Cardiac septum (tissue), 1 donor: ENCODE data around the gene BEND2. TPM values are rescaled to one million over a fixed set of nuclear protein-coding genes. Genes with fewer than 3 reads are reported as not detected.
"Not testable (repeated sequence)": the region's sequence is repeated elsewhere in the genome, so short reads cannot be mapped to it uniquely, and the experiment has no call there.

Source experiments
- DNase-seq: peaks from one replicate; pipeline ENCODE4 v3.0.0-alpha.2; 2020; ENCODE audit warnings: low spot score
- intact Hi-C: fragments of 100-400 bp; cut with DNase I; formaldehyde crosslinking; loops from one replicate; pipeline ENCODE4 v1.14.0; 2022
- long read RNA-seq: library from polyadenylated mRNA; unstranded; transcript quantifications from one replicate; pipeline ENCODE4 v2.0.0, GENCODE V29; 2021
- total RNA-seq: library from RNA; stranded (reverse); fragmentation: NEBNext Ultra II Directional; extraction: Animal tissue kit (Norgen Biotek cat#: 25700); gene quantifications from one replicate; pipeline ENCODE4 v1.2.1, GENCODE V29; 2021
- donor health status: DM: no; HTN: no; CAD: no.

Gene BEND2
- total RNA-seq, result 0.24 TPM
- long read RNA-seq, result 0 reads

DNA sequence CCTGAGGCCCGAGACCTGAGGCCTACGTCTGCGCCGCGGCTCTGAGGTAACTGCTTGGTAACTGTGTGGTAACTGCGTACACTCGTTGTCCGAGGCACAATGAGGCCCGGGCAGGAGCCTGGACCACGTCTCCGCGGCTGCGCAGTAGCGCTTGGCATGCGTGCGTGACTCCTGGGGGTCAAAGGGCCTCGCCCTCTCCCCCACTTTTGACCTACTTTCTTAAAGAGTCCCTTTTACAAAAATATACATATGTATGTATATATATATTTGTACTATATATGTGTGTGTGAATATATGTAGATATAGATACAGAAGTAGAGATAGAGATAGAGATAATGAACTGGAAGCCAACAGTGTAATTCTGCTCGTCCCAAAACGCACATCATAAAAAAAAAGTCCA is at the start of gene BEND2:
BEND2 (minus strand) TSS at position 101 of the 400 bp plus-strand sequence. CDS start 136 bp downstream, outside the sequence.
- intact Hi-C loops, result no loop called here
- DNase-seq, result no peak

DNA sequence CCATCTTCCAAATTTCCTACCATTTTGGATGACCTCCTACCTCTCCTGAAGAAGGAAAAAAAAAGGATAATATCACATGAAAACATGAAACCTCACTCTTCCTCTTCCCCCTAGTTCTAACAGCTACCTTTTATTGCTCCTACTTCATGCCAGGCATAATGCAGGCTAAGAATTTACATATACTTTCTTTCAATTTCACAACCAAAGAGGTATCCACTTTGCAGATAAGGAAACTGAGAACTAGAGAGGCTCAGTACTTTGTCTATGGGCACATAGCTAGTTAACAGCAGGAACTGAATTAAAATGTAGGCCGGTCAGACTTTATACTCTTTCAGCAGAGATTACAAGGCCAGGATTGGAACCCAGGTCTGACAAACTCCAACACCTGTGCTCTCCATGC is 34.4 kb upstream of the BEND2 start:
- no peak for DNase-seq
- intact Hi-C loops, result no loop called here

DNA sequence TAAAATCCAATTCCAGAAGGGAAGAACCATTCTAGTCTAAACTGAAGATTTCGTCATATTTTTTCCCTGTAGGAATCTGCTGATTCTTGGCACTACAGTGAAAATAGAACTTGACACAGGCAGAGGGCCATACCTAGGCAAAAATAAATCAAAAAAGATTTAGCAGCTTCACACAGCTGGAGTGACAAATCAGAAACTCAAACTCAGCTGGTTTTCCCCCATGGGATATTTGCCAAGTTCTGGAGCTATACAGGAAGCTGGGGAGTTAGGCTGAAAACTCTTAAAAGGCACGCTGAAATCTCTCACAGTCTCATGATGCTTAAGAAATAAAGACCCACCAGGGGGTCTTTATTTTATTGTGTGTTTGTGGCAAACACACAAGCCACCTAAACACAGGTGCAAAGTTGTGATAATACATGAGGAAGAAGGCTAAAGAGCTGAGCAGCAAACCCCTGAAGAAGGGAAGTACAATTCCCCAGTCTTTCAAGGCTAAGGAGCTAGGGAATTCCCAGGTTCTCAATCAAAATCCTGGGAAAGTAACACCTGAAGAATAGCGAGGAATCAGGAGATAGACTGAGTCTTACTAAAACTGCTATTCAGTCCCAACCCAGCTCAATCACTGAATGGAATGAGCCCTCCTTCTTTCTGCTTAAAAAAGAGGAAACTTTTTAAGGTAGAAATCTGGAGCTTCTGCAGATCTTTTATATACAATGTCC is 32.1 kb upstream of the BEND2 start:
- intact Hi-C loops, result no loop called here
- no peak for DNase-seq

DNA sequence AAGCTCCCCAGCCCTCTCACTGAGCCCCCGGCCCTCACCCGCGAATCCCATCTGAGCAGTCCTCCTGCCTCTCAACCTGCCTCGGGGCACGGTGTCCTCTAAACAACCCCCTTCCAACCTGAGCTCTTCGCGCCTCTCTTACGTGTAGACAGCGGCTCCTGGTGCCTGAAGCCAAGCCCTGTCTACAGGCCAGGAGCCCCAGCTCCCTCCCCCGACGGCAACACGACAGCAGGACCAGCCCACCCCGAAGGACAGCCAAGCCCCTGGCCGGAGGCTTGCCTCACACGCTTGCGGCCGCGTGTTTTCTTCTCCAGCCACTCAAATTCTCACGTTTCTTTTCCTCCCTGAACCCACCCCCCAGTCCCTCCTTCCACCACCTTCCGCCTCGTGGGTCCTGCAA is 9.0 kb upstream of the BEND2 start:
- DNase-seq, intact Hi-C loops: not testable (repeated sequence)

DNA sequence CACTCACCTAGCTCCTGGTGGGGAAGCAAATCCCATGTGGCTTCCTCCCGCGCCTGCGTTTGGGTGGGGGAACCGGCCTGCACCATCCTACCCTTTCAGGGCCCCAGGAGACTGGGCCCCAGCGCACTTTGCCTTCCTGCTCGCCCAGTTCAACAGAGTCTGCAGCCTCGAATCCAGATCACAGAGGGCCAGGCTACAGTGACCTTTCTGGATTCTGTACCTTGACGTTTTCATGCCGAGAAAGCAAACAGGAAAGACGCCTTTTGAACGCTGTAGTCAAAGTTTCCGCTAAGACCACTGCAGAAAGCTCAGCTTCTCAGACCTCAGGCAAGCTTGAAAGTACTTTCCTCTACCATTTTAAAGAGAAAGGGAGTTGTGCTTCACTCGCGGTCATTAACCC is 7.4 kb upstream of the BEND2 start:
- intact Hi-C loops, result no loop called here

DNA sequence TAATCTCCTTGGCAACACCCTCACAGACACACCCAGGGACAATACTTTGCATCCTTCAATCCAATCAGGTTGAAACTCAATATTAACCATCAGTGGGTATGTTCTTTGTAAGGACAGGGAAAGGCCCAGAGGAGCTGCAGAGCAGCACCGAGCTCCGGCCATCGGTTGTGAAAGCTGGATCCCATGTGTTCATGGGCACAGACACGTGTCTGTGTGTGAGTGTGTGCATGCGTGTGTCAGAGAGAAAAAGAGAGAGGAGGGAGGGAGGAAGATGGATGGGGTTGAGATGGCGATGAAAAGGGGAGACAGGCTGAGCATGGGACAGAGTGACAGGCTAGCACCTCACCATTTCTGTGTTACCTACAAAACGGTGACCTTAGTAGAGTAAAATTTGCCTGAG is 6.8 kb upstream of the BEND2 start:
- intact Hi-C loops, result no loop called here
- no peak for DNase-seq

More for the DNA sequence above, 7.4 kb upstream of the BEND2 start:
- DNase-seq, result no peak

DNA sequence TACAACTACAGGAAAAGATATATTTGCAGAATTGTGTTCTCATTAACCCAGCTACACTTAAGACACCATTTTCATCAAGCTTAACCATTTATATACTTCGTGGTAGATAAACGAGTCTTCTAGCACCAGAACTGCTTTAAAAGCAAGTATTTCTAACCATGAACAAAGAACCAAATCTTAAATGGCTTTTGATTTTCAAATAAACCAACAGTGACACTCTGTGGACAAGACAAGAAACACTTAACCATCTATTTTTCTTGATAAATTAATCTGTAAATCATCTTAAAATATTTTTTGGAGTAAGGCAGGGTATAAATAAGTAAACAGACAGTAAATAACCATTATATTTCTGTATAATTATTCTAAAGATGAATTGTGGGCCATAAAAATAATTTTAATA is 10.2 kb downstream of the BEND2 start:
- intact Hi-C loops, result no loop called here
- DNase-seq, result no peak

DNA sequence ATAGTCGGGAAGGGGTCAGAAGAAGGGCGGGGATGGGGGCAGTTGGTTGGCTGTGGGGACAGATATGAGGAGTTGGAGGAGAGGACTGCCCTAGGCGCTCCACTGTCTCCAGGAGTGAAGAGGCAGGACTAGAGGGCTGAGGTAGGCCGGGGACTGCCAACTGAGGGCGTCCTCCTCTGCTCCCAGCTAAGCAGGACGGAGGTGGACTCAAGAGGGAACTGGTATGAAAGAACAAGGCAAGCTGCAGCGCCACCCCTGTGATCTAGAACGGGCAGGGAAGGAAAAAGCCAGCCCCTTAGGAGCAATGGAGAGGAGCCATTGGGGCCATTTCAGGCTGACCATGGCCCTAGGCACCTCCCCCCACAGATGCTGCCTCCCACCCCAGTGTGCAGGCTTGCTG is 14.0 kb downstream of the BEND2 start:
- intact Hi-C loops, result loop anchor here (10.0 kb wide), 2 partner anchors 262 to 392 kb away; no protein-coding TSS in a partner anchor
- DNase-seq, result no peak

DNA sequence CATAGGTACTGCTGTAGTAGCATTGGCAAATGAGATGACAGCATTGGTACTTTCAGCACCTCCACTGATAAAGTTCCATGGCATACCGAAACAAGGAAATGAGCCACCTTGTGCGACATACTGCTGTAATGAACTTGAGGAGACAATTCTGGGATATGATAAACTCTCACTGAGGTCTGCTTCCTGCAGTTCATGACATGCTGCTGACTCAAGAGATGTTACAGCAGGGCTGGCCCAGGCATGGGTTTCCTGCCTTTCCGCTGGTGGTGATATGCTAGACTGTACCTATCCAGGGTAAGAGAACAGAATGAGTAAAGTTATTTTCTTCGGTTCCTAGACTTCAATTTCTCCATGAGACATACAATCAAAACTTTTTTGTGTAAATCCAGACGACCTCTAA is 17.1 kb downstream of the BEND2 start:
- DNase-seq, result no peak
- intact Hi-C loops, result loop anchor here (10.0 kb wide), 2 partner anchors 259 to 389 kb away; no protein-coding TSS in a partner anchor

DNA sequence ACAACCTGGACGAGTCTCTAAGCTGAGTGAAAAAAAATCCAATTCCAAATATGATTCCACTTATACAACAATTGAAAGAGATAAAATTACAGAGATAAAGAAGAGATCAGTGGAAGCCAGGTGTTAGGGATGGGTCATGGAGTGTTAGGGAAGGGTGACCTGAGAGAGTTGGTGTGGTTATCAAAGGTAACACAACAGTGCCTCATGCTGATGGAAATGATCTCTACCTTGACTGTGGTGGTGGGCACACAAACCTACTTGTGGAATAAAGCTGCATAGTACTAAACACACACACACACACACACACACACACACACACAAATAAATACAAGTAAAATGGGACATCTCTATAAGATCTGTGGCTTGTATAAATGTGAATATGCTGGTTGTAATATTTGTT is 26.0 kb downstream of the BEND2 start:
- no peak for DNase-seq
- intact Hi-C loops, result no loop called here

DNA sequence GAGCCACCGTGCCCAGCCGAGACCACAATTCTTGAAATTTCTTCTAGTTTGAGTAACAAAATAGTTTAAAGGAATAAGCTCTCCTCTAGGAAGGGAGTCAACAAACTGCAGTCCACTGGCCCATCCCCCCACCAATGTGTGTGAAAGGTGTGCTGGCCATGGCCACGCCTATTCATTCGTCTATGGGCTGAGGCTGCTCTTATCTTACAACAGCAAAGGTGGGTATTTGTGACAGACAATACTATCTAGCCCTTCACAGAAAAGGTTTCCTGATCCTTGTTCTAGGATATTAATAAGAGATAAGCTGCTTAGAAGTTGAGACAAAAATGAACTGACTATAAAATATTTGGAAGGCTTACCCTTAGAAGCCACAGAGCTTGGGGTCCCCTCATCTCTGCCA is 41.2 kb downstream of the BEND2 start:
- intact Hi-C loops, result no loop called here
- no peak for DNase-seq

DNA sequence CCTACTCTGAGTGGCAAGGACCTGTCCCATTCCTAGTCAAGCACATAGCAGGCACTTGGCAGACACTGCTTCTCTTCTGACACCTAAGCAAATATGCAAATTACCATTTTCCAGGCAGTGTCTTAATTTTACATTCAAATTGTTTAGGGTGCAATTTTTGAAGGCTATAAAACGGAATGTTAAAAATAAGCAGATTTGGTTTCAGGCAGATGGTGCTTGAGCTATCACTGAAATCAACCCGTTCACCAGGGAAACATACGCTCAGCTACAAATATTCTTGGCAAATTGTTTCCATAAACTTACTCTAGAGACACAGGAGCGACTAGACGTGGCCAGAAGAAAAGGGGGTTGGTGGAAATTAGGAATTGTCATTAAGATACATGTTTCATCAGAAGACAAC is 45.7 kb downstream of the BEND2 start:
- intact Hi-C loops, result no loop called here
- DNase-seq, result no peak

DNA sequence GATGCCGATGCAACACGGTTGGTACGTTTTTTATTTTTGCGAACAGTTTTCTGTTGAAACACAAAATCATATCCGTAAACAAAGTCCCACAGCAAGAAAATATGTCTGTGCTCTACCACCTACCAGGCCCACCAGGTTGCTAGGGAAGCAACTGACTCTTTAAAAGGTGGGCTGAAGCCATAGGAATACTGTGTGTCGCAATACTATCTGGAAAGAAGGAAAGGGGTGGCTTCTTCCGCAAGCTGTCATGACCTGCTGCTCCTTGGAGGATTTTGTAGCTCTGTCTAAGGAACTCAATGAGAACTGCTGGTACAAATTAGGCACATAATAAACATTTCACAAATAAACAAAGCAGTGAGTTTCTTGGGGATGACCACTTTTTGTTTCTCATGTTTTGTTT is 46.5 kb downstream of the BEND2 start:
- intact Hi-C loops, result no loop called here
- DNase-seq, result no peak

DNA sequence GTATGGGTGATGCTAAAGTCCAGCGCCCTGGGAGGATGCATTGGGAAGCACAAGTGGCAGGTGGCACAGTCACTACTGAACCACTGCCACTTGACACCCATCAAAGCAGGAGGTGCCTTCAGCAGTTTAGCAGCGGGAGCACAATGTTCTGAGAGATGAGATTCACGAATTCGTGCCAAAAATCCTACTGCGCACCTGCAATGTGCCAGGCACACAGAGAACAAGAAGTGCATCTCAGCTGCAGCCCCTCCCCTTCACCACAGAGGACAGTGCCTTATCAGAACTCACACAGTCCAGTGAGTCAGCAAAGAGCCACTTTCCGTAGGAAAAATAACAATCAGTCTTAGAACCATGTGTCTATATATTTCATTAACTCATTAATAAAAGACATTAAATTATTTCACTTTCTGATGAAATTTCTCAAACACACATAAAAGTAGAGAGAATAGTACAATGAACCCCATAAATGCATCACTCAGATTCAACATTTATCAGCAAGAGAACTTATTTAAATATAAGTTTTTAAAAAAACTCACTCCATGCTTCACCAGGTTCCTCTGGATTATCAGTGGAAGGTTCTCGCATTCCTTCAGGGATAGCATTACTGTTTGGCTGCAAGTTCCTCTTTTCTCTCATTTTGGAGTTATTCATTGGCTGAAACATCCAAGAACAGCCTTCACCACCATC is 47.0 kb downstream of the BEND2 start:
- DNase-seq, result no peak
- intact Hi-C loops, result no loop called here

DNA sequence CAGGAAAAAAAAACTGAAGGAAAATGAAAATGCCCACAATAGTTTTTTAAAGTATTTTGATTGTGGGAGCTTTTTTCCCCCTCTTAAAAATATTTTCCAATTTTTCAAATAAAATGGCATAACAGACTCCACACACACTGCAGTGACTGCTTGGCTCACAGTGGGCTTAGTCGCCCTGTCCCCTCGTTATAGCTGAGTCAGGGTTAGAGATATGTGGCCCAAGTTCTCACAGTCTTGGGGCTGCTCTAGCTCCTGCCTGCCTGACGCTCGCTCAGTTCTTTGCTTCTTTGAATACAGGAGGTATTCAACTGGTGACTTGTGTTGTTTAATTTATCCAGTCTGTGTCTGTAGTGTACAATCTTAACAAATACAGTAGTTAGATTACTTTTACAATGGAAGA is 47.7 kb downstream of the BEND2 start:
- no peak for DNase-seq
- intact Hi-C loops, result no loop called here

DNA sequence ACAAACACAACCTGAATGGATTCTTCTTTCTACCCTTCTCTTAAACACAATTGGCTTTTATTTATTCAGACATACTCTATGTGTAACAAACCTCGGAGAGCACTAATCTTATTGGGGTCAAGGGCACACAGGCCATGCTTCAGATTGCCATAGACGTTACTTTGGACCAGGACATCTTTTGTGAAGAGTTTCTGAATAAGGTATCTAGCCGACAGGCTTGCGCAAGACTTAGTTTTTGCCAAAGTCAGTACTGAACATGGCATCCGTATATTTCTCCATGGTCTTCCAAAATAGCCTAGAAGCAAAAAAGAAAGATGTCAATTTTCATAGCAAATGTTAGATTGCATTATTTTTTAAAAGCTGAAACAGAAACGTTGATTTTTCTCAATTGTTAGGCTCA is 49.8 kb downstream of the BEND2 start:
- intact Hi-C loops, result no loop called here
- no peak for DNase-seq

DNA sequence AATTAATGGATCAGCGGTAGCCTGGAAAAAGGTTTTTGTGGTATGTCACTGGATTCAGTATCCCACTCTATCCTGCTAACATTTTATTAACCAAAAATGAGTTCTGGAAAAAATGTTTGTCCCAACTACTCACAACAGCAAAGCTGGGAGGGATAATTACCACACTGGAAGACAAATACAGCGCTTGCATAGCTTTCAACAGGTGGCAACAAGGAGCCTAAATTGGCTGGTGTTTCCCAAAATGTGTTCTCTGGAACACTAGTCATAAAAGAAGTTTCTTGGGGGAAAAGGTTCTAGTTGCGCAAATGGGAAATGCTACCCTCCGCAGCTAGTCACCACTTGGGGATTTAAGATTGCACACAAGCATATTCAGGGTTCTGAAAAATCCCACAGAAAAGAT is 54.6 kb downstream of the BEND2 start:
- intact Hi-C loops, result no loop called here
- DNase-seq, result no peak

DNA sequence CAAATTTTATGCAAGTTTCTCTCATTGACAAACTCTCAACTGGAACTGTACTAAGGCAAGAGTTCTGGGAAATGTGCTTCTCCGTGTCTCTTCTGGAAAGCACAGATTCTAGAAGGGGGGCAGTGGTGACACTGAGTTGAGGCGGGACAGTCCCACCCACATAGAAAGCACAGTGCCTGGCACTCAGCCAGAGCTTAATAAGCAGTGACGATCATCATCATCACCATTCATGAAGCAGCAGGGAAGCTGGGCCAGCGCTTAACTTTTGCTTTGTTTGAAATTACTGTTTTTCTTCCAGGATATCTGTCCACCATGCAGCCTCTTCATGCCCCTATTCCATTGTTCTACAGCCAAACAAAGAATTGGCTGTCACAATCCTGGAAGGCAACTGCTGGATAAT is 60.3 kb downstream of the BEND2 start:
- DNase-seq, result no peak

DNA sequence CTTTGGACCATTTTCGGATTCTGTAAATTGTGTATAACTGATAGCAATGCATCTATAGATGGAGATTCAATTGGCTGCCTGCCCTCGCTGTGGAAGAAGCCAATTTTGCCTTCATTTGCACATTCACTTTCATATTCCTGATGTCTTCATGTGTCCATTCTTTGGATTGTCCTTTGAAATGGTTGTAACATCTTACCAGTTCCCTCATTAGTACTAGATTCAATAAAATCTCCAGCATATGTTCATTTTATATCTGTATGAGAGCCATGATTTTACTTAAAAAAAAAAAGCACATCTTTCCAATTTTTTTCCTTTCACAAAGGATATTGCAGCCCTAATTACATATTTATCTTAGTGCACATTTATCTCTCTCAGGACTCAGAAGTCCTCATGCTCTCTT is 61.7 kb downstream of the BEND2 start:
- no peak for DNase-seq
- intact Hi-C loops, result no loop called here

More for the DNA sequence above, 60.3 kb downstream of the BEND2 start:
- intact Hi-C loops, result no loop called here

DNA sequence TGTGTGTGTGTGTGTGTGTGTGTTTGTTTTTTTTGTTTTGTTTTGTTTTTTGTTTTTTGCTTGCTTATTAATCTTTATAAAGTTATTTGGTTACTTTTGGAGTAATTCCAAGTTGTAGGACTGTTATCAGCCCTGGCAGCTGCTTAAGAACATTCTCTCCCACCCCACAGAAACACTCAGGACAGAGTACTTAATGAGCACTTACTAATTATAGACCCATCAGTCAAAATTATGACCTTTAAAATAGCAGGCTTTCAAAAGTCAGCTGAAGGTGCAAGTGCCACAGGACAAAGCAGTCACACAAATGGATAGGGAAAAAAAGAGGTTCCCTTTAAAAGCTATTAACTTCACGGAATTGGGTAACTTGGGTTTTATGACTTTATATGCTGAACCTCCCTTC is 69.0 kb downstream of the BEND2 start:
- intact Hi-C loops, result no loop called here

DNA sequence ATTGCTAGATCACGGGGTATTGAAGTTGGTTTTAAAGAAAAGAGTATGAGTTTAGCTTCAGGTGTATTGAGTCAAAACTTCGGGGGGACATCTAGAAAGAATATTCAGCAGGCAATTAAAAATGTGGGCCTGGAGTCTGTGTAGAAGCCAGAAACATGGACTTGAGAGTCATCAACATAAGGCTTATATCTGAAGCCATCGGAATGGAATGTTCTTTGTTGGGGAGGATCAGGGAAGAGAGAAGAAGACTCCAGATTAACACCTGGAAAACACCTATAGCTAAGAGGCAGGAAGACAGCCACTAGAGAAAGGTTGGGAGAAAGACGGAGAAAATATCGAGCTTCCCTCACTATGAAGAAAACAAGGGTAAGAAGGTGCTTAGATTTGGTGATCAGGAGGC is 69.5 kb downstream of the BEND2 start:
- no peak for DNase-seq
- intact Hi-C loops, result no loop called here

More for the DNA sequence above, 69.0 kb downstream of the BEND2 start:
- DNase-seq, result no peak
